Esophagus squamous epithelium (tissue), 5 donors: Measurements from ENCODE around the gene NSUN3. TPM values are rescaled to one million over a fixed set of nuclear protein-coding genes. Genes with fewer than 3 reads are reported as not detected.

Source experiments
- DNase-seq: peaks from one replicate; lab custom pipeline; 2025; lab: John Stamatoyannopoulos, UW
- H3K27ac ChIP-seq, 4 donors: fragments of 200-600 bp; sonication (generic); one replicate each; pipeline ENCODE4 v1.5.1; 2016 to 2019; ENCODE audit warnings: mild to moderate bottlenecking in 1 of 4
- H3K27me3 ChIP-seq, 4 donors: fragments of 200-600 bp; sonication (generic); 1 replicate in 3 of 4; 2 replicates in 1 of 4; pipeline versions ENCODE4 v1.5.1 to v1.6.0; 2017 to 2021; ENCODE audit warnings: antibody characterized with exemption in 1 of 4
- H3K36me3 ChIP-seq, 3 donors: fragments of 200-600 bp; sonication (generic); one replicate each; pipeline ENCODE4 v1.5.1; 2016 to 2019
- H3K4me1 ChIP-seq, 3 donors: fragments of 200-600 bp; sonication (generic); one replicate each; pipeline ENCODE4 v1.5.1; 2017 to 2019
- H3K4me3 ChIP-seq, 4 donors: fragments of 200-600 bp; sonication (generic); 1 replicate in 3 of 4; 2 replicates in 1 of 4; pipeline ENCODE4 v1.5.1; 2016 to 2019; ENCODE audit warnings: mild to moderate bottlenecking in 2 of 4, moderate library complexity in 1 of 4
- H3K9me3 ChIP-seq, 3 donors: fragments of 200-600 bp; sonication (generic); one replicate each; pipeline ENCODE4 v1.5.1; 2016 to 2019
- CTCF ChIP-seq, 6 experiments: fragments of 450-650 bp in 4 of 6; fragments of 200-600 bp in 2 of 6; sonication (generic) in 2 of 6; IDR thresholded peaks; one replicate each; pipeline ENCODE4 v1.5.1; 2016 to 2019; ENCODE audit warnings: antibody characterized with exemption in 6 of 6, mild to moderate bottlenecking in 4 of 6, moderate library complexity in 4 of 6
- POLR2A ChIP-seq, 4 donors: fragments of 450-650 bp; IDR thresholded peaks; one replicate each; pipeline ENCODE4 v1.6.1; 2017; ENCODE audit warnings: antibody characterized with exemption in 4 of 4, mild to moderate bottlenecking in 4 of 4, moderate library complexity in 3 of 4
- WGBS, 2 donors: methylation state at CpG; one replicate each; pipeline ENCODE4 v1.1.5; 2018; 5-methylcytosine and 5-hydroxymethylcytosine counted together
- intact Hi-C: fragments of 100-400 bp; cut with DNase I; formaldehyde crosslinking; loops from one replicate; pipeline ENCODE4 v1.15.0; 2022
- total RNA-seq, 4 donors: library from RNA; depleted of rRNA; stranded (reverse); fragments of >200 nt; gene quantifications; one replicate each; pipeline ENCODE4 v1.1.0, GENCODE V29; 2016
- donor health status: DM: yes; HTN: yes; CAD: no.

Gene NSUN3
- total RNA-seq, 4 donors from 2014 or later = 3.6 to 13.2 (median 6.7) TPM

- no peaks in the 10 kb centered on the region for H3K4me1 ChIP-seq
- H3K36me3 ChIP-seq = no peaks in the 10 kb centered on the region
- H3K4me3 ChIP-seq = peak overlapping the region in 1 of 4 donors; percentile 10
- 60 to 69% methylated on average over 6 of the region's 6 CpGs for WGBS, 2 donors
- intact Hi-C loops = no loop called here
- no peak for TF ChIP-seq CTCF (IDR thresholded peaks at IDR 0.05)
- no peak for TF ChIP-seq POLR2A (IDR thresholded peaks at IDR 0.05)
- no peak overlapping the region for H3K27ac ChIP-seq
- no peaks in the 10 kb centered on the region for H3K27me3 ChIP-seq
- no peak for DNase-seq
- no peaks in the 10 kb centered on the region for H3K9me3 ChIP-seq
These were observed 114.3 kb downstream of the NSUN3 start for GRCh38 chr3:94176988-94177745.

Other genes starting within 250 kb of the NSUN3 start
- gene PROS1, start 89.2 kb upstream of the NSUN3 start, total RNA-seq = 10 to 100 TPM in 3 of 4 donors, 1 to 10 TPM in 1; 5.7 to 30.7 (median 19.1) TPM
- 1 to 10 TPM; 4.2 to 9.0 (median 6.4) TPM for gene ARL13B, start 82.9 kb upstream of the NSUN3 start, total RNA-seq
- gene STX19, start 34.5 kb upstream of the NSUN3 start, total RNA-seq = 1 to 10 TPM; 3.8 to 8.0 (median 6.6) TPM
- gene DHFR2, start 145 bp upstream of the NSUN3 start, total RNA-seq = 1 to 10 TPM; 1.4 to 4.4 (median 3.8) TPM